Mesothelial cell of epicardium (in vitro differentiated cells): ENCODE results near the gene RXFP1. TPM values are rescaled to one million over a fixed set of nuclear protein-coding genes. Genes with fewer than 3 reads are reported as not detected.
A peak's percentile ranks its signal among the peaks of the same experiment; 100 is the strongest.

Experiments used
- DNase-seq, 2 experiments: peaks; one replicate each; pipeline ENCODE4 v3.0.0; 2021; ENCODE audit warnings: low spot score in 2 of 2; ENCODE audit not compliant: unreplicated experiment in 2 of 2
- H3K27ac Mint-ChIP-seq: 2 replicates; pipeline ENCODE4 v1.8.0; 2021; ENCODE audit warnings: mixed read lengths
- H3K27me3 Mint-ChIP-seq: 2 replicates; pipeline ENCODE4 v1.8.0; 2021; ENCODE audit warnings: low read depth, mixed read lengths
- H3K36me3 Mint-ChIP-seq: 2 replicates; pipeline ENCODE4 v1.8.0; 2021; ENCODE audit warnings: mixed read lengths
- H3K4me1 Mint-ChIP-seq: 2 replicates; pipeline ENCODE4 v1.8.0; 2021; ENCODE audit warnings: mixed read lengths
- H3K4me3 Mint-ChIP-seq: 2 replicates; pipeline ENCODE4 v1.8.0; 2021; ENCODE audit warnings: mild to moderate bottlenecking, moderate library complexity, mixed read lengths
- H3K9me3 Mint-ChIP-seq: 2 replicates; pipeline ENCODE4 v1.8.0; 2021; ENCODE audit warnings: mixed read lengths
- total RNA-seq: library from RNA; stranded (reverse); gene quantifications from 3 replicates; pipeline ENCODE4 v1.2.1, GENCODE V29; 2021
- TF ChIP-seq, protein P1 (sequence below): fragments of 200-600 bp; sonication (generic); IDR thresholded peaks from one replicate; pipeline ENCODE4 v1.5.0; 2021; ENCODE audit warnings: antibody characterized with exemption; ENCODE audit not compliant: unreplicated experiment

RXFP1 gene
- total RNA-seq, 1 donor from 2014 or later = 0.07 TPM

DNA sequence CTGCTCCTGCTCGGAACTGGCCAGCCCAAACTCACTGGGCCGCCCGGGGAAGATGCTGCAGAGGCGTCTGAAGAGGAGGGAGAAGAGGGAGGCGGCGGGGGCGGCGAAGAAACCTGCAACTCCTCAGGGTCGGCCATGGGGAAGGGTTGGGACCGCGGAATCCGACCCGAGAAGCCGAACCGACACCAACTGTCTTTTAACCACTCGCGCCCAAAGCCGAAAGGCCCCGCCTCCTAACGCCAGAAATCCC, 149.9 kb downstream of the RXFP1 start, which contains the start of gene C4orf46:
Gene C4orf46, minus strand, starts transcription at position 223 of the 250 bp plus-strand sequence. Its CDS starts 86 bp downstream, at position 137.
- peaks cover 2% of the 10 kb centered on the region for H3K36me3 Mint-ChIP-seq
- no peaks in the 10 kb centered on the region for H3K27me3 Mint-ChIP-seq
- no peak for DNase-seq
- H3K9me3 Mint-ChIP-seq = no peaks in the 10 kb centered on the region
- peak within 1 kb of the TSS; percentile 99 for H3K27ac Mint-ChIP-seq
- H3K4me1 Mint-ChIP-seq = peaks cover 25% of the 10 kb centered on the region
- H3K4me3 Mint-ChIP-seq = peak within 1 kb of the TSS; percentile 94
- TF ChIP-seq, protein P1, sequence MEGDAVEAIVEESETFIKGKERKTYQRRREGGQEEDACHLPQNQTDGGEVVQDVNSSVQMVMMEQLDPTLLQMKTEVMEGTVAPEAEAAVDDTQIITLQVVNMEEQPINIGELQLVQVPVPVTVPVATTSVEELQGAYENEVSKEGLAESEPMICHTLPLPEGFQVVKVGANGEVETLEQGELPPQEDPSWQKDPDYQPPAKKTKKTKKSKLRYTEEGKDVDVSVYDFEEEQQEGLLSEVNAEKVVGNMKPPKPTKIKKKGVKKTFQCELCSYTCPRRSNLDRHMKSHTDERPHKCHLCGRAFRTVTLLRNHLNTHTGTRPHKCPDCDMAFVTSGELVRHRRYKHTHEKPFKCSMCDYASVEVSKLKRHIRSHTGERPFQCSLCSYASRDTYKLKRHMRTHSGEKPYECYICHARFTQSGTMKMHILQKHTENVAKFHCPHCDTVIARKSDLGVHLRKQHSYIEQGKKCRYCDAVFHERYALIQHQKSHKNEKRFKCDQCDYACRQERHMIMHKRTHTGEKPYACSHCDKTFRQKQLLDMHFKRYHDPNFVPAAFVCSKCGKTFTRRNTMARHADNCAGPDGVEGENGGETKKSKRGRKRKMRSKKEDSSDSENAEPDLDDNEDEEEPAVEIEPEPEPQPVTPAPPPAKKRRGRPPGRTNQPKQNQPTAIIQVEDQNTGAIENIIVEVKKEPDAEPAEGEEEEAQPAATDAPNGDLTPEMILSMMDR = no peak

DNA sequence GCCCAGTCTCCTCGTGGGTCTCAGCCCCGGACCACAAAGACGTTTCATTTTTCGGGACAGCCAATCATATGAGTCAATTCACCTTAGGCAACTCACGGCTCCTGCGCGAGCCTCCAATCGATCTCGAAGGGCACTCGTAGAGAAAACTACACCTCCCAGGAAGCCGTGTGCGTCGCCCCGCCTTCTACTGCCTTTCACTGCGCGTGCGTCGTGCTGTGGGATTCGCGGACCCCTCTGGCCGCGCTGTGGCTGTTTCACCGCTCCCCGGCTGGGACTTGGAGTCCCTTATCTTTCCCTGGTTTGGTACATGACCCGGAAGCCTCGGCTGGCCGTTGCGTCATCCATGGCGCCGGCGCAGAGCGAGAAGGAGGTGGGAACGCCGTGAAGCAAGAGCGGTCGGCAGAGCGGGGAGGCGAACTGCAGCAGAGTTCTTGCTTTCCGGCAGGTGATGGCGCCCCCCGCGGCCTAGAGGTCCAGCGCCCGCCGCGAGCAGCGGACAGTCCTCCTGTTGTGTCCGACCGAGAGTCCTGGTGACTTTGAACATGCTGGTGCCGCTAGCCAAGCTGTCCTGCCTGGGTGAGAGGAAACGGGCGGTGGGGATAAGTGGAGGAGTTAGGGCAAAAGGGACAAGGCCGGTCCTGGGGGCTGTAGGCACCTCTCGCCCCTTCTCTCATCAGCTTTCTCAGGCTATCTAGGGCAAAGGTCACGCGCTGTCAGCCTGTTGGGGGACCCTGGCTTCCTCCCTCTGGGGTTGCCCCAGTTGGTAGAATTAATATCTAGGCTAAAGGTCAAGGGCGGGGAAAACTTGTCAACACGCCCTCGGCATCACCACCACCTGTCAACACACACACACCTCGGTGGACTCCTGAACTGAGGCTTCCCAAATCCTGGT, 150.5 kb downstream of the RXFP1 start, which contains the start of gene ETFDH:
Gene ETFDH, plus strand, starts transcription at position 382 of the 892 bp plus-strand sequence. Its CDS starts 161 bp downstream, at position 543.
- H3K27ac Mint-ChIP-seq = peak within 1 kb of the TSS; percentile 99
- TF ChIP-seq, protein P1 = peak; percentile 54
- peak within 1 kb of the TSS; percentile 94 for H3K4me3 Mint-ChIP-seq
- peak; percentile 94 to 97 for DNase-seq
- H3K36me3 Mint-ChIP-seq = peaks cover 2% of the 10 kb centered on the region
- peaks cover 25% of the 10 kb centered on the region for H3K4me1 Mint-ChIP-seq
- H3K27me3 Mint-ChIP-seq = no peaks in the 10 kb centered on the region
- H3K9me3 Mint-ChIP-seq = no peaks in the 10 kb centered on the region

DNA sequence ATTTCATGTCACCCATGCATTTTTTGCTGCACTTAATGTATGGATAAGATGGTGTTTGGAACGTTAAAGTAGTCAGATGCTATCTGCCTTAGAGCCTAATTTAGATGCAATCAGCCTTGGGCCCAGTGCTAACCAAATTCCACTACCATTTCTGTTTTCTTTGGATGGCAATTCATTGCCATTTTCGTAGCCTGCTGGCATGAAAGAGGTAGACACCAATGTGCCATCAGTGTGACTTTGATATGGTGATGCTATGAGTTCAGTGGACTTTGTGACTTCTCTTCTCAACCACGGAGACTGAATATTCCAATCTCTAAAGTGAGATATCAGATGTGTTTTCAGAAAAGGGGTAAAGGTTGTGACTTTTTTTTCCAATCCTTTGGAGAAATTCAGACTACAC, 152.0 kb downstream of the RXFP1 start:
- TF ChIP-seq, protein P1 = no peak
- Mint-ChIP-seq H3K4me3 (peak overlapping the region; percentile 94), H3K27me3 (no peaks in the 10 kb centered on the region), H3K9me3 (no peaks in the 10 kb centered on the region), H3K27ac (no peak overlapping the region), H3K36me3 (peaks cover 2% of the 10 kb centered on the region), H3K4me1 (peaks cover 22% of the 10 kb centered on the region)
- no peak for DNase-seq

DNA sequence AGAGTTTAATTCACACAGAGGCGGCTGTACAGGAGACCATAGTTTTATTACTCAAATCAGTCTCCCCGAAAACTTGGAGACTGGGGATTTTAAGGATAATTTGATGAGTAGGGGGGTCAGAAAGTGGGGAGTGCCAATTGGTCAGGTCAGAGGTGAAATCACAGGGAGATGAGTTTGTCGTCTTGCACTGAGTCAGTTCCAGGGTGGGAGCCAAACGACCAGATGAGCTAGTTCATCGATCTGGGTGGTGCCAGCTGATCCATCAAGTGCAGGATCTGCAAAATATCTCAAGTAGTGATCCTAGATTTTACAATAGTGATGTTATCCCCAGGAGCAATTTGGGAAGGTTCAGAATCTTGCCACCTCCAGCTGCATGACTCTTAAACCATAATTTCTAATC, 154.4 kb downstream of the RXFP1 start:
- DNase-seq = no peak
- Mint-ChIP-seq H3K9me3 (no peaks in the 10 kb centered on the region), H3K36me3 (no peaks in the 10 kb centered on the region), H3K4me1 (peaks cover 9% of the 10 kb centered on the region), H3K4me3 (no peak overlapping the region), H3K27ac (no peak overlapping the region), H3K27me3 (no peaks in the 10 kb centered on the region)
- TF ChIP-seq, protein P1 = no peak

DNA sequence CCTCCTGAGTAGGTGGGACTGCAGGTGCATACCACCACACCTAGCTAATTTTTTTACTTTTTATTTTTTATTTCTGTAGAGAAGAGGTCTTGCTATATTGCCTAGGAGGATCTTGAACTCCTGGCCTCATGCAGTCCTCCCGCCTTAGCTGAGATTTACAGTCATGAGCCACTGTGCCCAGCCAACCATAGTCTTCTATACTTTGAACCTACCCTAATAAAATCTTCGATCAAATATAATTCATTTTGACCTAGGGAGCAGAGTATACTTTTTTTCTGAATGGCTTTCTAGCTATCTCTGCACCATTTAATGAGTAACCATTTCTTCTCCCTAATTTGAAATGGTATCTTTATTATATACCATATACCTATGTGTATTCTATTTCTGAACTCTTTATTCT, 157.1 kb downstream of the RXFP1 start:
- H3K27me3 Mint-ChIP-seq = no peaks in the 10 kb centered on the region
- no peak for DNase-seq
- no peaks in the 10 kb centered on the region for H3K36me3 Mint-ChIP-seq
- H3K27ac Mint-ChIP-seq = no peak overlapping the region
- TF ChIP-seq, protein P1 = no peak
- H3K4me1 Mint-ChIP-seq = no peaks in the 10 kb centered on the region
- no peak overlapping the region for H3K4me3 Mint-ChIP-seq
- no peaks in the 10 kb centered on the region for H3K9me3 Mint-ChIP-seq
